IPS-15b (cell line): ENCODE measurements around the gene CPM.

ENCODE experiments used
- H3K27me3 ChIP-seq: one replicate; pipeline ENCODE4 v1.6.1; 2013; ENCODE audit warnings: low read length; ENCODE audit not compliant: control insufficient read depth, insufficient read depth
- H3K36me3 ChIP-seq: one replicate; pipeline ENCODE4 v1.6.1; 2013; ENCODE audit warnings: low read length; ENCODE audit not compliant: control insufficient read depth, insufficient read depth
- H3K4me1 ChIP-seq: one replicate; pipeline ENCODE4 v1.6.1; 2013; ENCODE audit warnings: mild to moderate bottlenecking, low read length; ENCODE audit not compliant: control insufficient read depth, insufficient read depth
- H3K4me3 ChIP-seq: one replicate; pipeline ENCODE4 v1.5.1; 2013; ENCODE audit warnings: low read depth, low read length
- H3K9ac ChIP-seq: one replicate; pipeline ENCODE4 v1.6.1; 2013; ENCODE audit warnings: low read depth, mild to moderate bottlenecking, low read length
- H3K9me3 ChIP-seq: one replicate; pipeline ENCODE4 v1.6.1; 2013; ENCODE audit warnings: mild to moderate bottlenecking, low read length; ENCODE audit not compliant: control insufficient read depth, insufficient read depth

CPM gene

GRCh38 chr12:68901145-68901544, 31.8 kb downstream of the CPM start:
- no peaks in the 10 kb centered on the region for H3K4me1 ChIP-seq
- no peaks in the 10 kb centered on the region for H3K27me3 ChIP-seq
- no peak overlapping the region for H3K4me3 ChIP-seq
- H3K36me3 ChIP-seq, result no peaks in the 10 kb centered on the region
- H3K9ac ChIP-seq, result no peak overlapping the region
- no peaks in the 10 kb centered on the region for H3K9me3 ChIP-seq

- no peaks in the 10 kb centered on the region for H3K4me1 ChIP-seq
- H3K4me3 ChIP-seq, result no peak overlapping the region
- H3K27me3 ChIP-seq, result no peaks in the 10 kb centered on the region
- no peaks in the 10 kb centered on the region for H3K36me3 ChIP-seq
- H3K9ac ChIP-seq, result no peak overlapping the region
- H3K9me3 ChIP-seq, result no peaks in the 10 kb centered on the region
Measured at GRCh38 chr12:68900241-68900640, 32.7 kb downstream of the CPM start.

GRCh38 chr12:68899251-68899771, 33.7 kb downstream of the CPM start:
- Histone ChIP-seq H3K9ac (no peak overlapping the region), H3K27me3 (no peaks in the 10 kb centered on the region), H3K4me1 (no peaks in the 10 kb centered on the region)

GRCh38 chr12:68896881-68897540, 36.0 kb downstream of the CPM start:
- H3K27me3 ChIP-seq, result no peaks in the 10 kb centered on the region
- no peaks in the 10 kb centered on the region for H3K4me1 ChIP-seq
- H3K9ac ChIP-seq, result no peak overlapping the region
- H3K4me3 ChIP-seq, result no peak overlapping the region
- H3K9me3 ChIP-seq, result no peaks in the 10 kb centered on the region
- H3K36me3 ChIP-seq, result no peaks in the 10 kb centered on the region

More at GRCh38 chr12:68899251-68899771, 33.7 kb downstream of the CPM start:
- no peak overlapping the region for H3K4me3 ChIP-seq
- H3K36me3 ChIP-seq, result no peaks in the 10 kb centered on the region
- no peaks in the 10 kb centered on the region for H3K9me3 ChIP-seq

- no peaks in the 10 kb centered on the region for H3K27me3 ChIP-seq
- H3K4me1 ChIP-seq, result no peaks in the 10 kb centered on the region
- H3K9ac ChIP-seq, result no peak overlapping the region
- no peak overlapping the region for H3K4me3 ChIP-seq
- no peaks in the 10 kb centered on the region for H3K36me3 ChIP-seq
- H3K9me3 ChIP-seq, result no peaks in the 10 kb centered on the region
Measured at GRCh38 chr12:68894276-68894855, 38.6 kb downstream of the CPM start.

GRCh38 chr12:68893741-68894140, 39.2 kb downstream of the CPM start:
- no peak overlapping the region for H3K9ac ChIP-seq
- no peaks in the 10 kb centered on the region for H3K4me1 ChIP-seq
- H3K36me3 ChIP-seq, result no peaks in the 10 kb centered on the region
- no peaks in the 10 kb centered on the region for H3K27me3 ChIP-seq
- H3K9me3 ChIP-seq, result no peaks in the 10 kb centered on the region
- H3K4me3 ChIP-seq, result no peak overlapping the region

GRCh38 chr12:68893201-68893600, 39.8 kb downstream of the CPM start:
- Histone ChIP-seq H3K4me1 (no peaks in the 10 kb centered on the region), H3K4me3 (no peak overlapping the region), H3K27me3 (no peaks in the 10 kb centered on the region), H3K9me3 (no peaks in the 10 kb centered on the region), H3K9ac (no peak overlapping the region), H3K36me3 (no peaks in the 10 kb centered on the region)

- Histone ChIP-seq H3K9me3 (no peaks in the 10 kb centered on the region), H3K27me3 (no peaks in the 10 kb centered on the region), H3K4me3 (no peak overlapping the region), H3K4me1 (no peaks in the 10 kb centered on the region), H3K9ac (no peak overlapping the region), H3K36me3 (no peaks in the 10 kb centered on the region)
Measured at GRCh38 chr12:68891141-68891540, 41.8 kb downstream of the CPM start.

GRCh38 chr12:68890701-68891113, 42.3 kb downstream of the CPM start:
- no peaks in the 10 kb centered on the region for H3K9me3 ChIP-seq
- H3K27me3 ChIP-seq, result no peaks in the 10 kb centered on the region
- no peak overlapping the region for H3K4me3 ChIP-seq
- H3K9ac ChIP-seq, result no peak overlapping the region
- no peaks in the 10 kb centered on the region for H3K36me3 ChIP-seq
- H3K4me1 ChIP-seq, result no peaks in the 10 kb centered on the region

- no peaks in the 10 kb centered on the region for H3K36me3 ChIP-seq
- no peak overlapping the region for H3K9ac ChIP-seq
- no peaks in the 10 kb centered on the region for H3K4me1 ChIP-seq
- H3K4me3 ChIP-seq, result no peak overlapping the region
- H3K9me3 ChIP-seq, result no peaks in the 10 kb centered on the region
- H3K27me3 ChIP-seq, result no peaks in the 10 kb centered on the region
Measured at GRCh38 chr12:68888243-68888642, 44.7 kb downstream of the CPM start.

- H3K4me3 ChIP-seq, result no peak overlapping the region
- H3K9ac ChIP-seq, result no peak overlapping the region
- H3K27me3 ChIP-seq, result no peaks in the 10 kb centered on the region
- H3K36me3 ChIP-seq, result no peaks in the 10 kb centered on the region
- H3K4me1 ChIP-seq, result no peaks in the 10 kb centered on the region
- H3K9me3 ChIP-seq, result no peaks in the 10 kb centered on the region
Measured at GRCh38 chr12:68887641-68888040, 45.3 kb downstream of the CPM start.
